H1 (cell line): ENCODE measurements around the gene CMIP. TPM values are rescaled to one million over a fixed set of nuclear protein-coding genes. Genes with fewer than 3 reads are reported as not detected.

Experiments
- CTCF ChIA-PET: fragments of 300-600 bp; sonication (Branson Sonifier 250); formaldehyde crosslinking; loops from one replicate; lab custom pipeline; 2021; ENCODE audit not compliant: partially characterized antibody; lab: Charles Lee
- POLR2A ChIA-PET: fragments of 300-600 bp; sonication (Branson Sonifier 250); formaldehyde crosslinking; loops from one replicate; lab custom pipeline; 2021; ENCODE audit warnings: inconsistent platforms; ENCODE audit not compliant: partially characterized antibody; lab: Charles Lee
- DNase-seq, 2 experiments: peaks; one replicate each; pipeline versions ENCODE4 v3.0.0 to v3.0.0-alpha.2; 2010 to 2022; ENCODE audit warnings: low spot score in 2 of 2, low read depth in 1 of 2, mixed read lengths in 1 of 2
- FAIRE-seq: peaks from 2 replicates; lab custom pipeline; 2011; peaks lifted over from hg19 to GRCh38; lab: Jason Lieb, UNC
- H2AFZ ChIP-seq: 2 replicates; pipeline ENCODE4 v1.8.1; 2012; ENCODE audit warnings: low read length, inconsistent platforms
- H2AK5ac ChIP-seq: 2 replicates; pipeline ENCODE4 v1.6.1; 2013; ENCODE audit warnings: low read depth, low read length
- H2BK120ac ChIP-seq: replicated peaks from 2 replicates; pipeline ENCODE3; 2013; ENCODE audit warnings: low read depth, low read length, inconsistent platforms
- H2BK12ac ChIP-seq: 2 replicates; pipeline ENCODE4 v1.6.1; 2013; ENCODE audit warnings: low read depth, low read length
- H2BK15ac ChIP-seq: 2 replicates; pipeline ENCODE4 v1.6.1; 2013; ENCODE audit warnings: low read length
- H2BK20ac ChIP-seq: 2 replicates; pipeline ENCODE4 v1.6.1; 2013; ENCODE audit warnings: low read length
- H2BK5ac ChIP-seq: 2 replicates; pipeline ENCODE4 v1.6.1; 2013; ENCODE audit warnings: low read depth, low read length
- H3K14ac ChIP-seq: 2 replicates; pipeline ENCODE4 v1.6.1; 2013; ENCODE audit warnings: inconsistent platforms; ENCODE audit not compliant: insufficient read length
- H3K18ac ChIP-seq: 2 replicates; pipeline ENCODE4 v1.6.1; 2013; ENCODE audit warnings: low read length; ENCODE audit errors: extremely low read depth
- H3K23ac ChIP-seq: 2 replicates; pipeline ENCODE4 v1.6.1; 2013; ENCODE audit warnings: inconsistent platforms; ENCODE audit not compliant: insufficient read length
- H3K23me2 ChIP-seq: 2 replicates; pipeline ENCODE4 v1.6.1; 2013; ENCODE audit warnings: low read depth, low read length
- H3K27ac ChIP-seq: 2 replicates; pipeline ENCODE4 v1.6.1; 2011; ENCODE audit warnings: low read depth, low read length, inconsistent platforms
- H3K27me3 ChIP-seq, 4 experiments: replicated peaks in 1 of 4; 1 replicate in 1 of 4; 2 replicates in 3 of 4; pipeline versions ENCODE4 v1.6.1 to v1.8.1; 2011 to 2013; ENCODE audit warnings: low read length in 3 of 4, mild to moderate bottlenecking in 3 of 4, inconsistent platforms in 2 of 4, mixed read lengths in 2 of 4, moderate library complexity in 1 of 4; ENCODE audit not compliant: control insufficient read depth in 3 of 4, insufficient read depth in 3 of 4; ENCODE audit errors: extremely low read depth in 1 of 4
- H3K36me3 ChIP-seq, 4 experiments: 2 replicates each; pipeline versions ENCODE4 v1.6.1 to v1.8.1; 2011 to 2013; ENCODE audit warnings: mild to moderate bottlenecking in 4 of 4, low read length in 3 of 4, moderate library complexity in 2 of 4, control low read depth in 1 of 4, inconsistent platforms in 1 of 4; ENCODE audit not compliant: insufficient read depth in 4 of 4, control insufficient read depth in 2 of 4
- H3K4ac ChIP-seq: replicated peaks from 2 replicates; pipeline ENCODE3; 2013; ENCODE audit warnings: low read length, low read depth, mixed read lengths, inconsistent platforms; ENCODE audit not compliant: insufficient read length
- H3K4me1 ChIP-seq, 4 experiments: replicated peaks in 1 of 4; 1 replicate in 1 of 4; 2 replicates in 3 of 4; pipeline versions ENCODE4 v1.6.1 to v1.8.1; 2011 to 2013; ENCODE audit warnings: low read length in 3 of 4, inconsistent platforms in 2 of 4, mixed read lengths in 1 of 4; ENCODE audit not compliant: insufficient read depth in 4 of 4, control insufficient read depth in 3 of 4
- H3K4me2 ChIP-seq, 2 experiments: 2 replicates each; pipeline versions ENCODE4 v1.6.1 to v1.8.1; 2011 to 2013; ENCODE audit warnings: low read depth in 2 of 2, low read length in 2 of 2, control low read depth in 1 of 2, inconsistent platforms in 1 of 2, mild to moderate bottlenecking in 1 of 2; ENCODE audit not compliant: insufficient read depth in 1 of 2
- H3K4me3 ChIP-seq, 4 experiments: fragments of 200-600, 300-600 bp in 1 of 4; sonication (generic), shearing (Covaris generic), sonication (Bioruptor Twin) in 1 of 4; 2 replicates each; pipeline versions ENCODE4 v1.5.1 to v1.8.1; 2011 to 2016; ENCODE audit warnings: low read length in 4 of 4, low read depth in 3 of 4, control low read depth in 2 of 4, inconsistent platforms in 2 of 4, mild to moderate bottlenecking in 2 of 4, mixed read lengths in 1 of 4, moderate library complexity in 1 of 4; ENCODE audit not compliant: insufficient read depth in 2 of 4; ENCODE audit errors: extremely low read depth in 1 of 4
- H3K56ac ChIP-seq: replicated peaks from 2 replicates; pipeline ENCODE3; 2013; ENCODE audit warnings: low read depth, mild to moderate bottlenecking, mixed read lengths, low read length, inconsistent platforms; ENCODE audit not compliant: insufficient read length
- H3K79me1 ChIP-seq: 2 replicates; pipeline ENCODE4 v1.6.1; 2013; ENCODE audit warnings: low read depth, low read length, control low read depth
- H3K79me2 ChIP-seq, 2 experiments: 2 replicates each; pipeline versions ENCODE4 v1.6.1 to v1.8.1; 2012 to 2013; ENCODE audit warnings: low read length in 2 of 2, mild to moderate bottlenecking in 2 of 2, inconsistent platforms in 1 of 2; ENCODE audit not compliant: insufficient read depth in 2 of 2, control insufficient read depth in 1 of 2
- H3K9ac ChIP-seq, 4 experiments: replicated peaks in 1 of 4; 1 replicate in 1 of 4; 2 replicates in 3 of 4; pipeline versions ENCODE4 v1.6.1 to v1.8.1; 2011 to 2013; ENCODE audit warnings: low read depth in 3 of 4, low read length in 3 of 4, control low read depth in 2 of 4, mild to moderate bottlenecking in 2 of 4, moderate library complexity in 2 of 4, inconsistent platforms in 1 of 4; ENCODE audit errors: extremely low read depth in 1 of 4
- H3K9me3 ChIP-seq, 2 experiments: 2 replicates each; pipeline versions ENCODE4 v1.6.1 to v1.8.1; 2012 to 2013; ENCODE audit warnings: mild to moderate bottlenecking in 2 of 2, moderate library complexity in 2 of 2, control low read depth in 1 of 2, inconsistent platforms in 1 of 2, low read depth in 1 of 2, low read length in 1 of 2, mixed read lengths in 1 of 2; ENCODE audit not compliant: insufficient read depth in 2 of 2
- H4K20me1 ChIP-seq, 2 experiments: replicated peaks in 1 of 2; 2 replicates each; pipeline versions ENCODE3 to v1.8.1; 2011 to 2013; ENCODE audit warnings: inconsistent platforms in 2 of 2, low read length in 2 of 2, mild to moderate bottlenecking in 1 of 2; ENCODE audit not compliant: insufficient read depth in 2 of 2, control insufficient read depth in 1 of 2
- H4K5ac ChIP-seq: 2 replicates; pipeline ENCODE4 v1.6.1; 2013; ENCODE audit warnings: low read length, low read depth, mixed read lengths, inconsistent platforms; ENCODE audit not compliant: insufficient read length
- H4K8ac ChIP-seq: 2 replicates; pipeline ENCODE4 v1.8.0; 2013; ENCODE audit warnings: mild to moderate bottlenecking, moderate library complexity, low read length, inconsistent platforms; ENCODE audit not compliant: insufficient read depth; ENCODE audit errors: extremely low read depth
- H4K91ac ChIP-seq: replicated peaks from 2 replicates; pipeline ENCODE3; 2013; ENCODE audit warnings: low read length, mixed read lengths, inconsistent platforms; ENCODE audit not compliant: insufficient read length
- CHD1 ChIP-seq: IDR thresholded peaks from 2 replicates; pipeline ENCODE4 v1.6.1; 2012; ENCODE audit warnings: low read depth, low read length, improper control_type of control experiment
- EP300 ChIP-seq, 2 experiments: IDR thresholded peaks; 1 replicate in 1 of 2; 2 replicates in 1 of 2; pipeline ENCODE4 v1.6.1; 2011 to 2012; ENCODE audit warnings: low read depth in 2 of 2, low read length in 2 of 2, mild to moderate bottlenecking in 2 of 2, borderline replicate concordance in 1 of 2, inconsistent platforms in 1 of 2, moderate library complexity in 1 of 2
- WGBS, 2 experiments: shearing (Covaris generic) in 1 of 2; methylation state at CpG; one replicate each; pipeline versions ENCODE4 v1.1.6 to v1.1.7; 2013 to 2015; ENCODE audit warnings: low lambda C conversion rate in 2 of 2, mixed read lengths in 2 of 2, inconsistent platforms in 1 of 2, low coverage in 1 of 2, missing lambda C conversion rate in 1 of 2; ENCODE audit not compliant: insufficient replicate concordance in 2 of 2, insufficient coverage in 1 of 2, insufficient read length in 1 of 2; ENCODE audit errors: extremely low coverage in 1 of 2, missing lambda C conversion rate in 1 of 2; 5-methylcytosine and 5-hydroxymethylcytosine counted together
- polyA plus RNA-seq, 7 experiments: library from polyadenylated mRNA; depleted of rRNA in 3 of 7; stranded (reverse) in 5 of 7; unstranded in 2 of 7; fragments of >200 nt in 5 of 7; fragments of 200-250 nt in 2 of 7; gene quantifications; 1 replicate in 5 of 7; 2 replicates in 1 of 7; 4 replicates in 1 of 7; pipeline versions ENCODE4 v1.2.1 to v1.2.3, GENCODE V29; 2011 to 2013; ENCODE audit warnings: missing spikeins in 2 of 7, mixed read lengths in 2 of 7
- total RNA-seq: library from RNA; stranded (reverse); fragmentation: NEBNext Ultra II Directional; extraction: Animal tissue kit (Norgen Biotek cat#: 25700); gene quantifications from 2 replicates; pipeline ENCODE4 v1.2.1, GENCODE V29; 2021

CMIP gene
- total and polyA plus RNA-seq, 2 of the 8 experiments (the other 6 are each of a cell fraction or from before 2014, with no cell fraction given) = 7.9 to 53.2 TPM

- Histone ChIP-seq H4K20me1 (peaks cover 4 to 10% of the 10 kb centered on the region in 2 experiments), H3K4me3 (no peak overlapping the region), H2AK5ac (no peak overlapping the region), H4K8ac (no peak overlapping the region), H3K18ac (no peak overlapping the region), H2BK120ac (no peak overlapping the region), H3K36me3 (no peaks in the 10 kb centered on the region), H3K79me1 (peaks cover 12% of the 10 kb centered on the region), H3K23ac (no peak overlapping the region), H2BK20ac (no peak overlapping the region), H2BK15ac (no peak overlapping the region), H2AFZ (no peak overlapping the region), H3K27me3 (no peaks in the 10 kb centered on the region), H4K5ac (no peak overlapping the region), H3K4me2 (no peak overlapping the region), H3K27ac (no peak overlapping the region), H3K9ac (no peak overlapping the region), H3K14ac (no peak overlapping the region), H3K79me2 (peaks cover 0 to 85% of the 10 kb centered on the region in 2 experiments; a peak in 2 of 4 replicates), H2BK5ac (no peak overlapping the region), H2BK12ac (no peak overlapping the region), H3K9me3 (no peaks in the 10 kb centered on the region), H3K4ac (no peak overlapping the region), H3K23me2 (no peaks in the 10 kb centered on the region), H3K4me1 (peaks cover 3 to 11% (median 10%) of the 10 kb centered on the region in 4 experiments), H3K56ac (no peak overlapping the region), H4K91ac (no peak overlapping the region)
- 73% methylated on average over 10 of the region's 10 CpGs; no CpG with 5 or more reads in 1 of the 2 experiments for WGBS, 2 experiments
- ChIA-PET POLR2A (interaction anchor here (1.5 kb wide), 1 partner anchor 61 kb away, joined by 3 read pairs; no protein-coding TSS in a partner anchor), CTCF (interaction anchor here (0.9 to 2.0 kb wide), 4 partner anchors 32 to 187 kb away, joined by 3 to 6 read pairs (median 4); no protein-coding TSS in a partner anchor)
- FAIRE-seq (no peak), DNase-seq (no peak)
- TF ChIP-seq CHD1 (no peak), EP300 (IDR thresholded peaks at IDR 0.05; ENCODE audit: borderline replicate concordance in 1 of 2, low read depth in 2 of 2, low read length in 2 of 2) (no peak)
Observed at GRCh38 chr16:81510016-81510415, 65.4 kb downstream of the CMIP start.
